ENCODE data around the gene PLK1.
"Not testable (repeated sequence)": the region's sequence is repeated elsewhere in the genome, so short reads cannot be mapped to it uniquely, and the experiment has no call there.

The PLK1 gene

GRCh38 chr16:23728112-23728477 lies 49.4 kb downstream of the PLK1 start:
- Histone ChIP-seq H3K9me3 (no peaks in the 10 kb centered on the region), H3K27me3 (no peaks in the 10 kb centered on the region), H3K27ac (no peak overlapping the region), H3K4me3 (ENCODE audit: low read depth in 1 of 2, low read length in 1 of 2) (no peak overlapping the region), H3K36me3 (no peaks in the 10 kb centered on the region), H3K4me1 (ENCODE audit: control insufficient read depth in 1 of 2, insufficient read depth in 1 of 2, low read depth in 1 of 2, low read length in 1 of 2) (no peaks in the 10 kb centered on the region)
- TF ChIP-seq, protein P1, sequence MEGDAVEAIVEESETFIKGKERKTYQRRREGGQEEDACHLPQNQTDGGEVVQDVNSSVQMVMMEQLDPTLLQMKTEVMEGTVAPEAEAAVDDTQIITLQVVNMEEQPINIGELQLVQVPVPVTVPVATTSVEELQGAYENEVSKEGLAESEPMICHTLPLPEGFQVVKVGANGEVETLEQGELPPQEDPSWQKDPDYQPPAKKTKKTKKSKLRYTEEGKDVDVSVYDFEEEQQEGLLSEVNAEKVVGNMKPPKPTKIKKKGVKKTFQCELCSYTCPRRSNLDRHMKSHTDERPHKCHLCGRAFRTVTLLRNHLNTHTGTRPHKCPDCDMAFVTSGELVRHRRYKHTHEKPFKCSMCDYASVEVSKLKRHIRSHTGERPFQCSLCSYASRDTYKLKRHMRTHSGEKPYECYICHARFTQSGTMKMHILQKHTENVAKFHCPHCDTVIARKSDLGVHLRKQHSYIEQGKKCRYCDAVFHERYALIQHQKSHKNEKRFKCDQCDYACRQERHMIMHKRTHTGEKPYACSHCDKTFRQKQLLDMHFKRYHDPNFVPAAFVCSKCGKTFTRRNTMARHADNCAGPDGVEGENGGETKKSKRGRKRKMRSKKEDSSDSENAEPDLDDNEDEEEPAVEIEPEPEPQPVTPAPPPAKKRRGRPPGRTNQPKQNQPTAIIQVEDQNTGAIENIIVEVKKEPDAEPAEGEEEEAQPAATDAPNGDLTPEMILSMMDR (IDR thresholded peaks at IDR 0.05) = no peak

GRCh38 chr16:23729503-23730424 lies 51.1 kb downstream of the PLK1 start:
- no peaks in the 10 kb centered on the region for H3K9me3 ChIP-seq
- TF ChIP-seq, protein P1 (IDR thresholded peaks at IDR 0.05) = no peak
- H3K36me3 ChIP-seq = no peaks in the 10 kb centered on the region
- no peaks in the 10 kb centered on the region for H3K4me1 ChIP-seq (ENCODE audit: control insufficient read depth in 1 of 2, insufficient read depth in 1 of 2, low read depth in 1 of 2, low read length in 1 of 2)
- no peak overlapping the region for H3K4me3 ChIP-seq (ENCODE audit: low read depth in 1 of 2, low read length in 1 of 2)
- no peaks in the 10 kb centered on the region for H3K27me3 ChIP-seq
- H3K27ac ChIP-seq = no peak overlapping the region

- no peaks in the 10 kb centered on the region for H3K36me3 ChIP-seq
- H3K27me3 ChIP-seq = peaks cover 14% of the 10 kb centered on the region
- no peak overlapping the region for H3K4me3 ChIP-seq (ENCODE audit: low read depth in 1 of 2, low read length in 1 of 2)
- no peak overlapping the region for H3K27ac ChIP-seq
- no peaks in the 10 kb centered on the region for H3K4me1 ChIP-seq (ENCODE audit: control insufficient read depth in 1 of 2, insufficient read depth in 1 of 2, low read depth in 1 of 2, low read length in 1 of 2)
- H3K9me3 ChIP-seq = no peaks in the 10 kb centered on the region
- TF ChIP-seq, protein P1 (IDR thresholded peaks at IDR 0.05) = no peak
Measured at GRCh38 chr16:23734176-23734893, 55.6 kb downstream of the PLK1 start.

GRCh38 chr16:23737423-23738028 lies 58.8 kb downstream of the PLK1 start:
- not testable (repeated sequence) for H3K27ac ChIP-seq; H3K4me3 ChIP-seq (ENCODE audit: low read depth in 1 of 2, low read length in 1 of 2); H3K9me3 ChIP-seq; H3K4me1 ChIP-seq (ENCODE audit: control insufficient read depth in 1 of 2, insufficient read depth in 1 of 2, low read depth in 1 of 2, low read length in 1 of 2); H3K36me3 ChIP-seq
- peaks cover 31% of the 10 kb centered on the region for H3K27me3 ChIP-seq

DNA sequence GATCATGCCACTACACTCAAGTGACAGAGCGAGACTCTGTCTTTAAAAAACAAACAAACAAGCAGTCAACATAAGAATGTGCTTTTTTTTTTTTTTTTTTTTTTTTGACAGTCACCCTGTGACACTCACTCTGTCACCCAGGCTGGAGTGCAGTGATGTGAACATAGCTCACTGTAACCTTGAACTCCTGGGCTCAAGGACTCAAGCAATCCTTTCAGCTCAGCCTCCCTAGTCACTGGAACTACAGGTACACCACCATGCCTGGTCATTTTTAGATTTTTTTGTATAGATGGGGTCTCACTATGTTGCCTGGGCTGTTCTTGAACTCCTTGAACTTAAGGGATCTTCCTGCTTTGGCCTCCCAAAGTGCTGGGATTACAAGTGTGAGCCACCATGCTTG lies 60.8 kb downstream of the PLK1 start:
- no peaks in the 10 kb centered on the region for H3K36me3 ChIP-seq
- no peak overlapping the region for H3K4me3 ChIP-seq (ENCODE audit: low read depth in 1 of 2, low read length in 1 of 2)
- H3K4me1 ChIP-seq (ENCODE audit: control insufficient read depth in 1 of 2, insufficient read depth in 1 of 2, low read depth in 1 of 2, low read length in 1 of 2) = no peaks in the 10 kb centered on the region
- TF ChIP-seq, protein P1 (IDR thresholded peaks at IDR 0.05) = no peak
- peaks cover 51% of the 10 kb centered on the region for H3K27me3 ChIP-seq
- no peaks in the 10 kb centered on the region for H3K9me3 ChIP-seq
- H3K27ac ChIP-seq = no peak overlapping the region

Data from neutrophil (primary cell).